ENCODE results near the gene FGF10. TPM values are rescaled to one million over a fixed set of nuclear protein-coding genes. Genes with fewer than 3 reads are reported as not detected.

Gene FGF10
- total RNA-seq = not detected

DNA sequence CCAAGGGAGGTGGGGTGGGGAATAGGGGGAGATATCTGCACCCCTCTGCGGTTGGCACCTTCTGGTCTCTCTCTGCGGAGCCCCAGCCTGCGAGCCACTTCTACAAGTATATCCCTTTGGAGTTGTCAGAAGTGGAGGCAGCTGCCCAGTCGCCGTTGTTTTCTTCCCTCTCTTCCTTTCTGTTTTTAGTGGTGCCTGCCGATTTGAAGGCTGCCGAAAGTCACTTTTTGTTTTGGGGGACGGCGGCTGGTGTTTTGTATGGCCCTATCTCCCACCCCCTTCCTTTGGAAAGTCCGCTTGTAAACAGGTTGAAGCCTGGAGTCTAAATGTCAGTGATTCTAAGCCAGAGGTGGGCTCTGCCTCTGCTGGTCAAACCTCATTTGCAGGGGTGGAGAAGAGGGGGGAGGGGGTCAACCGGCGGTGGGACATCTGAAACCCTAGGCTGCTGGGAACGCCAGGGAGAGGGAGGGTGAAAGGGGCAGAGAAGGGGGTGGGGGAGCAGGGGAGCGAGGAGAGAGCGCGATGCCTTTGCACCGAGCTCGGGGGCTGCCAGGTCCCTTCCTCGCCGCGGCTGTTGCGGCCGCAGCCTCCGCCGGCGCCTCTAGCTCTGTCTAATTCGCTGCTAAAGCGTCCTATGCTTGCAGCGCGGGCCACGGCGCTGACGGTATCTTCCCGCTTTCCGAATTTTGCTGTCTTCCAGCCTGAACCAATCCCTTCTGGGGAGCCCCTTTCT is at the start of gene FGF10:
TSS of gene FGF10 (minus strand) at position 331 of the 733 bp plus-strand sequence. CDS start 738 bp downstream, outside the sequence.
- ChIA-PET CTCF (no interaction called here), POLR2A (no interaction called here)
- peaks cover 39% of the 10 kb centered on the region for H3K27me3 Mint-ChIP-seq
- intact Hi-C loops (cut with DNase I, micrococcal nuclease) = no loop called here
- peak; percentile 12 for DNase-seq
- H3K9me3 Mint-ChIP-seq (ENCODE audit: low read depth) = peaks cover 3% of the 10 kb centered on the region
- no peak for ATAC-seq
- no peak within 1 kb of the TSS for H3K4me3 Mint-ChIP-seq
- H3K27ac Mint-ChIP-seq = no peak within 1 kb of the TSS
- H3K4me1 Mint-ChIP-seq = peaks cover 10% of the 10 kb centered on the region
- H3K36me3 Mint-ChIP-seq (ENCODE audit: low read depth) = no peaks in the 10 kb centered on the region

DNA sequence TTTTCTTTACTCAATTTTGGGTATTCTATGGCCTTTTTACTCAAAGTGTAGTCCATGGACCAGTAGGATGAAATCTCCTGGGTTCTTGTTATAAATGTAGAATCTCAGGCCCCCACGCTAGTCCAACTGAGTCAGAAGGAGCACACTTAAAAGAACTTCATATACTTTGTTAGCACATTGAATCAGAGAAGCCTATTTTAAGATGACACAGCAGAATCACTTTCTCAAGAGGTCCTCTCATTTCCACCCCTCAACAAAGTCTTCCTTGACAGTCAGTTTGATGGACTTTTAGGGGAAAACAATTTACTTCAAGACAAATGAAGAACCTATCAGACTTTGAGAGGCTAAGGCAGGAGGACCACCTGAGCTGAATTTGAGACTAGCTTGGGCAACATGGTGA is 37.7 kb upstream of the FGF10 start:
- no peaks in the 10 kb centered on the region for H3K36me3 Mint-ChIP-seq (ENCODE audit: low read depth)
- H3K9me3 Mint-ChIP-seq (ENCODE audit: low read depth) = peaks cover 6% of the 10 kb centered on the region
- H3K4me3 Mint-ChIP-seq = no peak overlapping the region
- ChIA-PET POLR2A (no interaction called here), CTCF (no interaction called here)
- DNase-seq (no peak), ATAC-seq (no peak)
- H3K27me3 Mint-ChIP-seq = no peaks in the 10 kb centered on the region
- intact Hi-C loops (cut with DNase I, micrococcal nuclease) = no loop called here
- H3K4me1 Mint-ChIP-seq = no peaks in the 10 kb centered on the region
- no peak overlapping the region for H3K27ac Mint-ChIP-seq

DNA sequence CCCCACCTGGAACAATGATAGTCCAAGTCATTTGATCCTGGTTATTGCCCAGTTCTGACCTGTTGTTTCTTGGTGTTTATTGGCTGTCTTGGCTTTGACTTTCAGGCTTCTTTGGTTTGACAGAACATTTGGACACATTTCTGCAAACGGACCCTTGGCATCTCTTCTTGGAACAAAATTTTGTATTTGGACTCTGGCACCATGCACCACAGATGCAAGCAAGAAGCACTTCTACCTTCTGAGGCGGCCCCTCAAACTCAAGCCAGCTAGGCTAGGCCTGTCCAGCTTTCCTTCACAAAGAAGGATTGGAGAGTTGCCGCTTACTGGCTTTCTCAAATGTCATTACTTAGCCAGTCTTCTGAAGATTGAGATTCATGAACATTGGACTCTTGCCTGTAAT is 23.1 kb upstream of the FGF10 start:
- POLR2A ChIA-PET = no interaction called here
- no peaks in the 10 kb centered on the region for H3K4me1 Mint-ChIP-seq
- intact Hi-C loops (cut with DNase I, micrococcal nuclease) = no loop called here

DNA sequence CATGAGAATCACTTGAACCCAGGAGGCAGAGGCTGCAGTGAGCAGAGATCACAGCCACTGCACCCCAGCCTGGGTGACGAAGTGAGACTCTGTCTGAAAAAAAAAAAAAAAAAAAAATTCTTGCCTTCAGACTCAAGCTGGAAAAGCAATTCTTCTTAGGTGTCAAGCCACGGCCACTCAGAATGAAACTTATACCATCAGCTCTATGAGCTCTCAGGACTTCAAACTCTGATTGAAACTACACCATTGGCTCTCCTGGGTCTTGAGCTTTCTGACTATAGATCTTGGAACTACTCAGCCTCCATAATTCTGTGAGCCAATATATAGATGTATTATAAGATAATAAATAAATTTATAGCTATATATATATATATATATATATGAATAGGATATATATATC is 12.9 kb upstream of the FGF10 start:
- ChIA-PET POLR2A (no interaction called here), CTCF (interaction anchor here (0.7 to 1.0 kb wide), 2 partner anchors 19 to 74 kb away, joined by 3 to 4 read pairs; no protein-coding TSS in a partner anchor)
- intact Hi-C loops (cut with DNase I, micrococcal nuclease) = no loop called here
- Mint-ChIP-seq H3K27ac (no peak overlapping the region), H3K4me1 (no peaks in the 10 kb centered on the region), H3K36me3 (ENCODE audit: low read depth) (no peaks in the 10 kb centered on the region), H3K4me3 (no peak overlapping the region), H3K27me3 (peaks cover 2% of the 10 kb centered on the region), H3K9me3 (ENCODE audit: low read depth) (peaks cover 8% of the 10 kb centered on the region)
- ATAC-seq (peak; percentile 57), DNase-seq (no peak)

More for the DNA sequence above, 23.1 kb upstream of the FGF10 start:
- H3K36me3 Mint-ChIP-seq (ENCODE audit: low read depth) = no peaks in the 10 kb centered on the region
- CTCF ChIA-PET = no interaction called here
- no peak for DNase-seq
- no peaks in the 10 kb centered on the region for H3K27me3 Mint-ChIP-seq
- no peak for ATAC-seq
- no peak overlapping the region for H3K27ac Mint-ChIP-seq
- H3K9me3 Mint-ChIP-seq (ENCODE audit: low read depth) = no peaks in the 10 kb centered on the region
- H3K4me3 Mint-ChIP-seq = no peak overlapping the region

DNA sequence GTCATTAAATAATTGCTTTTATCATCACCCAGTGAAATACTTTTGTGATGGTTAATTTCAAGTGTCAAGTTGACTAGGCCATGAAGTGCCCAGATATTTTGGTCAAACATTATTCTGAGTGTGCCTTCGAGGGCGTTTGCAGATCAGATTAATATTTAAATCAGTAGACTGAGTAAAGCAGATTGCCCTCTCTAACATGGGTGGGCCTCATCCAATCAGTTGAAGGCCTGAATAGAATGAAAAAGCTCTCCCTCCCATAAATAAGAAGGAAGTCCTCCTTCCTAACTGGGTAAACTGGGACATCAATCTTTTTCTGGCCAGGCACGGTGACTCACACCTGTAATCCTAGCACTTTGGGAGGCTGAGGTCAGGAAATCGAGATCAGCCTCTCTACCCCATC is 12.4 kb upstream of the FGF10 start:
- POLR2A ChIA-PET = no interaction called here
- Mint-ChIP-seq H3K4me3 (no peak overlapping the region), H3K27me3 (peaks cover 2% of the 10 kb centered on the region), H3K36me3 (ENCODE audit: low read depth) (no peaks in the 10 kb centered on the region), H3K27ac (no peak overlapping the region), H3K4me1 (no peaks in the 10 kb centered on the region), H3K9me3 (ENCODE audit: low read depth) (peaks cover 8% of the 10 kb centered on the region)
- DNase-seq (no peak), ATAC-seq (no peak)
- CTCF ChIA-PET = interaction anchor here (1.0 kb wide), 1 partner anchor 18 kb away, joined by 4 read pairs; no protein-coding TSS in a partner anchor
- intact Hi-C loops (cut with DNase I, micrococcal nuclease) = no loop called here

DNA sequence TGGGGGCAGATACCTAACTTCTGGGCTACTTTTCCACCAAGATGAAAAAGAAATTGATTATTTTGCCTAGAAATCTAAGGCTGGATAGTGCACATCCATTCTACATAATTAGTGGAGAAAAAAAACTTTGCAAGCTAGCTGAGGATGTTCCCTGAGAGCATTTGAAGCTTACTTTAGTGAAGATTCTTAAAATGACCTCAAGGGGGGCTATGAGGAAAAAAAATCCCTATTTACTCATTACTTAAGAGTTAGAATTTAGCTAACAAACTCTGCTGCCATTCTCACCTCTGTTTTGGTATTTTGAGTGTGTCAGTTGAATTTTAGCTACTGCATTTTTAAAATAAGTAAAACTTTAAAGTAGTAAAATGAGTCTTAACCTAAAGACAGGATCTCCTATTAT is 9.2 kb upstream of the FGF10 start:
- POLR2A ChIA-PET = no interaction called here
- ATAC-seq = no peak

DNA sequence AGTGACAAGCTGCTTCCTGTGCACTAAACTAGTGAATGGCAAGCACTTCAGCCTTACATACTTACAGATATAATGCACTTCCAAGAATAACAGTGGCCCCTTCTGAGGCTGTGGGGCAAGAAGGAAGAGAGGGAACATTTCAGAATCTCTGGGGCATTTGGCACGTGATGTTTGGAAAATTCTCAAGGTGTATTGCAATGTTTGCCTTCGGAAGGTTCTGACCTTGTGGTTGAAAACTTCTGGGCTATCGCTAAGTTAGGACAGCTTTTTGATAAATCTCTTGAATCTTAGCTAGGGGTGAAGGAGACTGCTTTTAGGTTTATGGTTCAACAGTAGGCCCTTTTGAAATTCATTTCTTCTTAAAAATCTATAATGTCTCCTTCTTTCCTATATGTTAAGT is 7.1 kb upstream of the FGF10 start:
- H3K36me3 Mint-ChIP-seq (ENCODE audit: low read depth) = no peaks in the 10 kb centered on the region
- ChIA-PET POLR2A (no interaction called here), CTCF (interaction anchor here (0.6 kb wide), 1 partner anchor 15 kb away, joined by 6 read pairs; no protein-coding TSS in a partner anchor)
- no peak overlapping the region for H3K4me3 Mint-ChIP-seq
- H3K9me3 Mint-ChIP-seq (ENCODE audit: low read depth) = peaks cover 1% of the 10 kb centered on the region
- H3K27me3 Mint-ChIP-seq = peaks cover 5% of the 10 kb centered on the region
- H3K27ac Mint-ChIP-seq = no peak overlapping the region
- no peaks in the 10 kb centered on the region for H3K4me1 Mint-ChIP-seq
- ATAC-seq (no peak), DNase-seq (no peak)
- intact Hi-C loops (cut with DNase I, micrococcal nuclease) = no loop called here

More for the DNA sequence above, 9.2 kb upstream of the FGF10 start:
- no peaks in the 10 kb centered on the region for H3K4me1 Mint-ChIP-seq
- peaks cover 2% of the 10 kb centered on the region for H3K27me3 Mint-ChIP-seq
- no peak for DNase-seq
- H3K36me3 Mint-ChIP-seq (ENCODE audit: low read depth) = no peaks in the 10 kb centered on the region
- intact Hi-C loops (cut with DNase I, micrococcal nuclease) = no loop called here
- H3K27ac Mint-ChIP-seq = no peak overlapping the region
- peaks cover 6% of the 10 kb centered on the region for H3K9me3 Mint-ChIP-seq (ENCODE audit: low read depth)
- no peak overlapping the region for H3K4me3 Mint-ChIP-seq
- CTCF ChIA-PET = interaction anchor here (0.6 kb wide), 1 partner anchor 351 kb away, joined by 3 read pairs; no protein-coding TSS in a partner anchor

DNA sequence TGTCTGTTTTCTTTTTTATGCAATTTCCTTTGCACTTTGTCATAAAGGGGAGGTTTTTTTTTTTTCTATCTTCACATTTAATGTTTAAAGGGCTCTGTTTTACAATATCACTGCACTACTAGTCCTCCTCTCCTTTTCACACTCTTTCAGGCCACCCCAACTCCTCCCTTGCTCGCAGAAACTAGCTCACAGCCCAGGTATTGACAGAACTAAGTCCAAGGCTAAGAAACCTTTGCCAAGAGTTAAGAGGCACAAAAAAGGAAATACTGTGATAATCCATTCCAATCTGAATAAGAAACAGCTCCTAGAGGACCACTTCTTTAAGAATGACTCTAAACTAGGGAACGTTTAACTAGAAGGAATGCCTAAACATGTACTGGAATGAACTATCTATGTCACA is 1.1 kb upstream of the FGF10 start:
- CTCF ChIA-PET = no interaction called here

DNA sequence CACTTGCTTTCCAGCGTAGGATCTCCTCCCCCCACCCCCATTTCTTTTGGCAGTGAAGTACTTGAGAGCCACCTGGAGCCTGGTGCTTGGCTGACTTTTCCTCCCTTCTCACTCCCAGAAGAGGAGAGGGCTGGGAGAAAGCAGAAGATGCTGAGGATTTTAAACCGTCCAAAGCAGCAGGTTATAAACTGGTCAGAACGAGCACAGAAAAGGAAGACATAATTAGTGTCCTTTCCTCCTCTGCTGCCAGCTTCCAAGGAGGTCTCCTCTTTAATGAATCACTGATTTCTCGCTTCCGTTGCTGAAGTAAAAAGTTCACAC is 563 bp upstream of the FGF10 start:
- DNase-seq = no peak
- H3K4me3 Mint-ChIP-seq = no peak overlapping the region
- no peak for ATAC-seq
- no peak overlapping the region for H3K27ac Mint-ChIP-seq
- peaks cover 39% of the 10 kb centered on the region for H3K27me3 Mint-ChIP-seq
- H3K4me1 Mint-ChIP-seq = peaks cover 10% of the 10 kb centered on the region
- intact Hi-C loops (cut with DNase I, micrococcal nuclease) = no loop called here
- H3K9me3 Mint-ChIP-seq (ENCODE audit: low read depth) = peaks cover 3% of the 10 kb centered on the region
- H3K36me3 Mint-ChIP-seq (ENCODE audit: low read depth) = no peaks in the 10 kb centered on the region
- POLR2A ChIA-PET = no interaction called here
- CTCF ChIA-PET = no interaction called here

More for the DNA sequence above, 1.1 kb upstream of the FGF10 start:
- Mint-ChIP-seq H3K27ac (no peak overlapping the region), H3K4me1 (peaks cover 10% of the 10 kb centered on the region), H3K27me3 (peaks cover 39% of the 10 kb centered on the region), H3K9me3 (ENCODE audit: low read depth) (peaks cover 3% of the 10 kb centered on the region), H3K36me3 (ENCODE audit: low read depth) (no peaks in the 10 kb centered on the region), H3K4me3 (no peak overlapping the region)
- DNase-seq (no peak), ATAC-seq (no peak)
- POLR2A ChIA-PET = no interaction called here
- intact Hi-C loops (cut with DNase I, micrococcal nuclease) = no loop called here

DNA sequence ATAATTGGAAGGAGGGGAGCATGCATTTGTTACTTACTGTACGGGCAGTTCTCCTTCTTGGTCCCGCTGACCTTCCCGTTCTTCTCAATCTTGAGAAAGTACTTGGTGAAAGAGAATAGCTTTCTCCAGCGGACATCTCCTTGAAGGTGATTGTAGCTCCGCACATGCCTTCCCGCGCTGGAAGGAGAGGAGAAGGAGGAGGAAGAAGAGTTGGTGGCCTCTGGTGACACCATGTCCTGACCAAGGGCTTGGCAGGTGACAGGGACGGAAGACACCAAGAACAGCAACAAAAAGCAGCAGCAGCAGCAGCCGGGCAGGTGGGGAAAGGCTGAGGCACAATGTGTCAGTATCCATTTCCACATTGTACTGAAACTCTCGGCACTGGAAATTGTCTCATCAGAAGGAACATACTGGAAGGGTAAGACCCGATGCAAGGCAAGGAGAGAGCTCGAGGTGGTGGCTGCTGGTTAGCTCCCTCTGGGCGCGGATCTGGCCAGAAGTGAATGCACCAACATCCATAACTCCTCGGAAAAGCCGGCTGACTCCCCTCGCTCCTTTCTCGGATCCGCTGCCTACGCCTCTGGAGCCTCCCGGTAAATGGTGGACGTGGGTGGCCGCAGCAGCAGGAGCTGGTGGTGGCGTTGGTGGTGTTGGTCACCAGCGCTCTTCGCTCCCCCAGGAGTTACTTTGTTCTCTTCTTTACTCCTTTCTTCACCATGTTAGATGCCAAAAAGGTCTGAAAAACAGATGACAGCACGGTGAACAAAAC is 715 bp downstream of the FGF10 start:
- Mint-ChIP-seq H3K27ac (no peak overlapping the region), H3K4me1 (peaks cover 10% of the 10 kb centered on the region), H3K27me3 (peaks cover 39% of the 10 kb centered on the region), H3K36me3 (ENCODE audit: low read depth) (no peaks in the 10 kb centered on the region), H3K9me3 (ENCODE audit: low read depth) (peaks cover 3% of the 10 kb centered on the region), H3K4me3 (no peak overlapping the region)
- DNase-seq (no peak), ATAC-seq (no peak)
- ChIA-PET POLR2A (no interaction called here), CTCF (interaction anchor here (0.6 kb wide), 1 partner anchor 41 kb away, joined by 4 read pairs; no protein-coding TSS in a partner anchor)
- intact Hi-C loops (cut with DNase I, micrococcal nuclease) = no loop called here

DNA sequence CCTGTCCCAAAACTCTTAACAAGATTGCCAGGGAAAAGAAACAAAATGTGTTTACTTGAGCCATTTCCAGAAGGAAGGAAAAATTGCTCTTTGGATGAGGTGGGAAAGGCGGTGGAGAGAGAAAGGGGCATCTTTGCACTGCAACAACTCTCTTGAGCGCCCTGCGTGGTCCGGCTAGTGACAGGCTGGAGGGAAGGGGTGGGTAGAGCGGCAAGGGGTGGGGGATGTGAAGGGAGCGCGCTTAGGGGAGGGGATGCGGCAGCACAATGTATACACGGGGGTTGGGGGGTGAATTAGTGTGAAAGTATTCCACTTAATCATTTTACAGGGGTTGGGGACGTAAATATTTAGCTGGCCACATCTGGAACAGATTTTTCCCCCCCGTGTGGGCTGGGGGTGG is 1.3 kb downstream of the FGF10 start:
- peaks cover 3% of the 10 kb centered on the region for H3K9me3 Mint-ChIP-seq (ENCODE audit: low read depth)
- H3K4me3 Mint-ChIP-seq = no peak overlapping the region
- peaks cover 39% of the 10 kb centered on the region for H3K27me3 Mint-ChIP-seq
- ATAC-seq = no peak
- no peak overlapping the region for H3K27ac Mint-ChIP-seq
- no peak for DNase-seq
- ChIA-PET POLR2A (no interaction called here), CTCF (interaction anchor here (0.6 kb wide), 1 partner anchor 41 kb away, joined by 4 read pairs; no protein-coding TSS in a partner anchor)
- intact Hi-C loops (cut with DNase I, micrococcal nuclease) = no loop called here
- no peaks in the 10 kb centered on the region for H3K36me3 Mint-ChIP-seq (ENCODE audit: low read depth)
- H3K4me1 Mint-ChIP-seq = peaks cover 10% of the 10 kb centered on the region

DNA sequence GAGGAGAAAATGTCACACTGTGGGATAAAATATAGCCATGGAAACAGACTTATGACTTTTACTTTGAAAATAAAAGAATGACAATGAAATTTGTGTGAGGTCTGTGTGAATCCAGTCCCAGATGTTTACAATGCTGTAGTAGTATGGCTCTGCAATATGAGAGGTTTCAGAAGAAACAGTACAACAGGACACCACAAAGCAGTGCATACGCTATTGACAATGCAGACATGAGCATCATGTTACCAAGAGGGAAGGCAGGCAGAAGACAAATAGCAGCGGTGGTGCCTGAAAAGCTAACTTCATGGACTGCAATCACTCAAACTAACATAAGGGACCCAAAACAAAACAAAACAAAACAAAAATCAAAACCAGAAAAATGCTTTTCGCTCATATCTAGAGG is 1.8 kb downstream of the FGF10 start:
- ChIA-PET CTCF (no interaction called here), POLR2A (no interaction called here)
- DNase-seq (no peak), ATAC-seq (no peak)
- Mint-ChIP-seq H3K4me1 (peaks cover 10% of the 10 kb centered on the region), H3K36me3 (ENCODE audit: low read depth) (no peaks in the 10 kb centered on the region), H3K27me3 (peaks cover 39% of the 10 kb centered on the region), H3K27ac (no peak overlapping the region), H3K4me3 (no peak overlapping the region), H3K9me3 (ENCODE audit: low read depth) (peaks cover 3% of the 10 kb centered on the region)
- intact Hi-C loops (cut with DNase I, micrococcal nuclease) = no loop called here

Data from activated CD4-positive, alpha-beta T cell treated with anti-CD3 and anti-CD28 coated beads for 36 hours (primary cell).